ENCODE measurements around the gene SDHB. TPM values are rescaled to one million over a fixed set of nuclear protein-coding genes. Genes with fewer than 3 reads are reported as not detected.
A peak's percentile ranks its signal among the peaks of the same experiment; 100 is the strongest.
"Not testable (repeated sequence)": the region's sequence is repeated elsewhere in the genome, so short reads cannot be mapped to it uniquely, and the experiment has no call there.

Gene SDHB
- total and polyA plus RNA-seq, 9 of the 15 experiments (the other 6 are each of a cell fraction or from before 2014, with no cell fraction given), result 207 to 554 (median 365) TPM

DNA sequence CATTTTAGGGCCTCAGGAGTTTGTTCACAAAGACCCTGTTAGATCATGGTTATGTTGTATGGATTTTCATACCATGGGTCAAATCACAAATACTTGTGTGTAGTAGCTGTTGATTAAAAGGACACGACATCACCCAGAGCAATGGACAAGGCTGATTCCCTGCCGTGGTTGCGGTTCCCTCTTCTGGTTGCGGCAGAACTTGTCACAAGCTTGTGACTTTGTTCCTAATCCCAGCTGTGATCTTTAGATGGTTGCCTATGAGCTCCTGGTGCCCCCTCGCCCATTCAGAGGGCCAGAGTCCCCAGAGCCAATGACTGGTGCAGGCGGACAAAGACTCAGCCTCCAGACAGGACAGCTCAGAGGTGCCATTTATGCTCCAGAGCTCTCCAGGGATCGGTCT, 11.8 kb upstream of the SDHB start:
- no peak for FAIRE-seq
- no peak overlapping the region for H3K4me3 ChIP-seq
- intact Hi-C loops (cut with micrococcal nuclease) (no loop called here), in situ Hi-C loops (cut with MboI) (no loop called here)
- no peaks in the 10 kb centered on the region for H3K36me3 ChIP-seq (ENCODE audit: control insufficient read depth, insufficient read depth, low read length)
- CTCF ChIA-PET (ENCODE audit: low intra/inter-chr PET ratio), result no interaction called here
- no peaks in the 10 kb centered on the region for H3K79me2 ChIP-seq (ENCODE audit: control insufficient read depth, insufficient read depth, low read length)
- no peak for DNase-seq (ENCODE audit: extremely low read depth in 1 of 4, low spot score in 3 of 4)
- no peaks in the 10 kb centered on the region; the same call in 1 of the 2 replicates for H4K20me1 ChIP-seq (replicated peaks; ENCODE audit: control insufficient read depth, insufficient read depth, low read length)
- H3K9me3 ChIP-seq (replicated peaks; ENCODE audit: control insufficient read depth, insufficient read depth, low read depth, low read length), result no peaks in the 10 kb centered on the region; the same call in 1 of the 2 replicates
- ATAC-seq, result no peak
- no peak for TF ChIP-seq BRD4 (IDR thresholded peaks at IDR 0.05)
- H3K4me1 ChIP-seq (replicated peaks in 1 of 2; ENCODE audit: control insufficient read depth in 2 of 2, insufficient read depth in 2 of 2, low read length in 2 of 2), result no peaks in the 10 kb centered on the region; a peak in 1 of 5 replicates
- H3K9ac ChIP-seq (ENCODE audit: insufficient read depth in 1 of 2, low read depth in 2 of 2, low read length in 2 of 2), result no peak overlapping the region
- BruUV-seq (replicated peaks), result no TSS peak
- POLR2A ChIA-PET, result interaction anchor here (0.5 to 1.2 kb wide), 2 partner anchors 10 to 13 kb away, joined by 3 to 6 read pairs; no protein-coding TSS in a partner anchor
- H3K27me3 ChIP-seq (ENCODE audit: control insufficient read depth in 2 of 2, insufficient read depth in 2 of 2, low read length in 2 of 2), result peaks cover 24 to 53% of the 10 kb centered on the region in 2 experiments
- no peaks in the 10 kb centered on the region for H3K9me1 ChIP-seq (ENCODE audit: control insufficient read depth, insufficient read depth, low read length)
- 14% methylated on average over 7 of the region's 7 CpGs for WGBS (ENCODE audit: insufficient coverage, low coverage, missing lambda C conversion rate)
- no peak overlapping the region for H3K27ac ChIP-seq (ENCODE audit: extremely low read depth, low read depth, low read length)
- H2AFZ ChIP-seq (ENCODE audit: low read depth, low read length), result no peak overlapping the region
- no peak overlapping the region for H3K4me2 ChIP-seq (ENCODE audit: insufficient read depth, low read length)

DNA sequence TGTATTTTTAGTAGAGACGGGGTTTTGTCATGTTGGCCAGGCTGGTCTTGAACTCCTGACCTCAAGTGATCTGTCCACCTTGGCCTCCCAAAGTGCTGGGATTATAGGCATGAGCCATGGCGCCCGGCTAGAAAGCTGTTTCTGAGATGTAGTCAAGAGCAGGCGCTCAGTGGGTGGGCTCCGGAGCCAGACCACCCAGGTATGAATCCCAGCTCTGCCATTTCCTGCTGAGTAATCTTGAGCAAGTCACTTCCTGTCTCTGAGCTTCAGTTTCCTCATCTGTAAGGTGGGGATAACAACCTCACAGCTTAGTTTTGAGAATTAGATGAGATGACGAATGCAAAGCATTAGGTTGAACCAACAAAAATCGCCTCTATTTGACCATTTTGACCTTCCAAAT, 8.9 kb upstream of the SDHB start:
- H3K9ac ChIP-seq (ENCODE audit: insufficient read depth in 1 of 2, low read depth in 2 of 2, low read length in 2 of 2); BruUV-seq (replicated peaks); H3K4me3 ChIP-seq; H3K9me3 ChIP-seq (replicated peaks; ENCODE audit: control insufficient read depth, insufficient read depth, low read depth, low read length); H3K27ac ChIP-seq (ENCODE audit: extremely low read depth, low read depth, low read length); DNase-seq (ENCODE audit: extremely low read depth in 1 of 4, low spot score in 3 of 4); H3K4me2 ChIP-seq (ENCODE audit: insufficient read depth, low read length); intact Hi-C loops (cut with micrococcal nuclease); H3K9me1 ChIP-seq (ENCODE audit: control insufficient read depth, insufficient read depth, low read length); H3K36me3 ChIP-seq (ENCODE audit: control insufficient read depth, insufficient read depth, low read length); ATAC-seq; H3K4me1 ChIP-seq (replicated peaks in 1 of 2; ENCODE audit: control insufficient read depth in 2 of 2, insufficient read depth in 2 of 2, low read length in 2 of 2); CTCF ChIA-PET (ENCODE audit: low intra/inter-chr PET ratio); in situ Hi-C loops (cut with MboI); H3K79me2 ChIP-seq (ENCODE audit: control insufficient read depth, insufficient read depth, low read length); H4K20me1 ChIP-seq (replicated peaks; ENCODE audit: control insufficient read depth, insufficient read depth, low read length); H2AFZ ChIP-seq (ENCODE audit: low read depth, low read length); FAIRE-seq: not testable (repeated sequence)
- 12% methylated on average over 7 of the region's 7 CpGs for WGBS (ENCODE audit: insufficient coverage, low coverage, missing lambda C conversion rate)
- POLR2A ChIA-PET, result interaction anchor here (1.2 kb wide), 1 partner anchor 10 kb away, joined by 4 read pairs; no protein-coding TSS in a partner anchor
- peaks cover 23 to 41% of the 10 kb centered on the region in 2 experiments for H3K27me3 ChIP-seq (ENCODE audit: control insufficient read depth in 2 of 2, insufficient read depth in 2 of 2, low read length in 2 of 2)
- TF ChIP-seq ZBTB7A (IDR thresholded peaks at IDR 0.05; ENCODE audit: borderline replicate concordance, control insufficient read depth, low read depth, low read length) (peak; percentile 60; the same call in 1 of the 2 replicates), ETV1 (tag; conservative IDR thresholded peaks at IDR 0.05; ENCODE audit: low read depth) (0 out of 2 replicates have a peak, but pooled peaks have one; percentile 38)
